ENCODE results near the gene SH2D3C.

SH2D3C gene

GRCh38 chr9:127806871-127807270 lies 28.4 kb upstream of the SH2D3C start:
- DNase-seq: no peak

DNA sequence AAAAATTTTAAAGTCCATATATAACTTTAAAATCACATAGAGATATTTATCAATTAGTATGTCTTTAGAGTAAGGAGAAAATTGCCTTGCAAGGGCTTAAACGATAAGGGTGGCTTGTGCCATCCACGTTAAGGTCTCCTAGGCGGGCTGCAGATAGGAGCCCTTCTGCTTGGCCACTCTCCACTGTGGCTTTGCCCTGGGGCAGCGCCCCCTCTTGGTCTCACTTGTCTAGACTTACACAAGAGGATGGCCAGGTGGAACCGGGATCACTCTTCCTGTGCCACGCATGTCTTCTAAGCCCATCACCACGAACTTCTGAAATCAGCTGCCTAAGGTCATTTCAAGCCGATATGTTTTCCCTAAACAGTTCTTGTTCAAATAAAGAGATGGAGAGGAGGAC lies 27.2 kb upstream of the SH2D3C start:
- no peak for DNase-seq

DNA sequence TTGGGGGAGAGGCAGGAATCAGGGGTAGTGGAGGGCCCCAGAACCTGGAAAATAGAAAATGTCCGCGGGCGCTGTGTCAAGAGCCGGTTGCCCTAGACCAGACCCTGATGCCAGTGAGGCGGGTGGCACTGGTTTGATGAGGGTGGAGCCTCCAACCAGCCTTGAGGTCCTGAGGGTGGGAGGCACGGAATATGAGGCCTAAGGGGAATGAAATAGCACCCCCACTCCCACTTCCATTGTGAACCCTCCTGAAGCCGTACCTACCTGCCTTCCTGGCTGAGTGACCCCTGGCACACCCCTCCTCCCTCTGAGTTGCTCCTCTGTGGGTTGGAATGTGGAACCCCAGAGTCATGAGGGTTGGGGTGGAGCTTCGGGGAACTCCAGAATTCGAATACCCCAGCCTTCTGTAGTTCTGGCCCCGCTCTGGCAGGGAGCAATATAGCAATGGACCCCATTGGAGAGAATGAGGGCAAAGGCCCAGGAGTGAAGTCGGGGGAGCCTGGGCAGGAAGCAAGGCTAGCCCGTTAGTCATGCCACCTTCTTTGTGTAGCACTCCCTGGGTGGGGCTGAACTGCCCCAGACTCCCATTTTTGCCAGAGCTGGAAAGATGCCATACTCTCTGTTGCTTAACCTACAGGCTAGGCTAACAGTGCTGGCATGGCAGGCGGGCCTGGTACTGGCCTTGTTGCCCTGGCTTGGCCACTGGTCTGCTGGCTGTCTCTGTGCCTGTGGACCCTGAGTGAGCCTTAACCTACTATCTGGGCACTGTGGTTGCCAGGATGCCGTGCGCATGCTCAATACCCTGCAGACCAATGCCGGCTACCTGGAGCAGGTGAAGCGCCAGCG lies 25.3 kb upstream of the SH2D3C start:
- no peak for DNase-seq

GRCh38 chr9:127802576-127803443 lies 24.3 kb upstream of the SH2D3C start, which contains the start of gene FPGS:
Gene FPGS, plus strand, starts transcription at chr9:127802882. Its CDS starts 43 bp downstream, at chr9:127802925.
- peak; percentile 93 for DNase-seq

GRCh38 chr9:127801955-127802575 lies 23.6 kb upstream of the SH2D3C start:
- no peak for DNase-seq

- DNase-seq: peak; percentile 64
Measured at GRCh38 chr9:127796852-127797370, 18.4 kb upstream of the SH2D3C start.

- DNase-seq: no peak
Measured at GRCh38 chr9:127796225-127796813, 17.9 kb upstream of the SH2D3C start.

- DNase-seq: no peak
Measured at GRCh38 chr9:127794001-127794791, 15.7 kb upstream of the SH2D3C start.

GRCh38 chr9:127793093-127793708 lies 14.7 kb upstream of the SH2D3C start:
- no peak for DNase-seq

GRCh38 chr9:127792417-127793031 lies 14.1 kb upstream of the SH2D3C start:
- no peak for DNase-seq

- DNase-seq: no peak
Measured at GRCh38 chr9:127791085-127791484, 12.6 kb upstream of the SH2D3C start.

- DNase-seq: no peak
Measured at GRCh38 chr9:127790094-127790855, 11.8 kb upstream of the SH2D3C start.

GRCh38 chr9:127789179-127789578 lies 10.7 kb upstream of the SH2D3C start:
- no peak for DNase-seq

GRCh38 chr9:127788337-127789011 lies 10.0 kb upstream of the SH2D3C start:
- DNase-seq: no peak

GRCh38 chr9:127786773-127787104 lies 8.3 kb upstream of the SH2D3C start:
- no peak for DNase-seq

DNA sequence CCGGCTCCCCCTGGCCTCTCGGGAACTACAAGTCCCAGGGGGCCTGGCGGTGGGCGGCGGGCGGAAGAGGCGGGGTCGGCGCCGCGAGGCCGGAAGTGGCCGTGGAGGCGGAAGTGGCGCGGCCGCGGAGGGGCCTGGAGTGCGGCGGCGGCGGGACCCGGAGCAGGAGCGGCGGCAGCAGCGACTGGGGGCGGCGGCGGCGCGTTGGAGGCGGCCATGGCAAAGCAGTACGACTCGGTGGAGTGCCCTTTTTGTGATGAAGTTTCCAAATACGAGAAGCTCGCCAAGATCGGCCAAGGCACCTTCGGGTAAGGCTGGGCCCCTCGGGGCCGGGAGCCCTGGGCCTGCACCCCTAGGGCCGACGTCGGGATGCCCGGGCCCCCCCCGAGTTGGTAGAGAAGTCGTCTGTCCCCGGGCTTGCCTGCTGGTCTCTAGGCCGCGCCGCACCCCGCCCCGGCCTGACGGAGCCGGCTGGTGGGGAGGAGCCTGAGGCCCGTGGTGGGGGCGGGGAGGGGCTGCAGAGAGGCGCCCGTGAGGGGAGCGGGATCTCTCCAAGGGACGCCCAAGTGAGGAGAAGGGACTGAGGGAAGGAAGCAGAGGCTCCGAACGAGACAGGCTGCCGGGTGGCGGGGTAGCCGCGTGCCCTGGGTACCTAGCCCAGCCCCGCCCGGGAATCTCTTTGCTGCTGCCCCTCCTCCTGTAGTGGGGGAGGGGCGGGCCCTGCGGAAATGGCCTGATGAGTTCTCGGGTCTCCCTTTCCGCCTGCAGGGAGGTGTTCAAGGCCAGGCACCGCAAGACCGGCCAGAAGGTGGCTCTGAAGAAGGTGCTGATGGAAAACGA lies 7.7 kb upstream of the SH2D3C start, which contains the start of gene CDK9:
CDK9 (plus strand) TSS at position 102 of the 840 bp plus-strand sequence; CDS start at position 217, 115 bp downstream.
- peak; percentile 96 for DNase-seq

DNA sequence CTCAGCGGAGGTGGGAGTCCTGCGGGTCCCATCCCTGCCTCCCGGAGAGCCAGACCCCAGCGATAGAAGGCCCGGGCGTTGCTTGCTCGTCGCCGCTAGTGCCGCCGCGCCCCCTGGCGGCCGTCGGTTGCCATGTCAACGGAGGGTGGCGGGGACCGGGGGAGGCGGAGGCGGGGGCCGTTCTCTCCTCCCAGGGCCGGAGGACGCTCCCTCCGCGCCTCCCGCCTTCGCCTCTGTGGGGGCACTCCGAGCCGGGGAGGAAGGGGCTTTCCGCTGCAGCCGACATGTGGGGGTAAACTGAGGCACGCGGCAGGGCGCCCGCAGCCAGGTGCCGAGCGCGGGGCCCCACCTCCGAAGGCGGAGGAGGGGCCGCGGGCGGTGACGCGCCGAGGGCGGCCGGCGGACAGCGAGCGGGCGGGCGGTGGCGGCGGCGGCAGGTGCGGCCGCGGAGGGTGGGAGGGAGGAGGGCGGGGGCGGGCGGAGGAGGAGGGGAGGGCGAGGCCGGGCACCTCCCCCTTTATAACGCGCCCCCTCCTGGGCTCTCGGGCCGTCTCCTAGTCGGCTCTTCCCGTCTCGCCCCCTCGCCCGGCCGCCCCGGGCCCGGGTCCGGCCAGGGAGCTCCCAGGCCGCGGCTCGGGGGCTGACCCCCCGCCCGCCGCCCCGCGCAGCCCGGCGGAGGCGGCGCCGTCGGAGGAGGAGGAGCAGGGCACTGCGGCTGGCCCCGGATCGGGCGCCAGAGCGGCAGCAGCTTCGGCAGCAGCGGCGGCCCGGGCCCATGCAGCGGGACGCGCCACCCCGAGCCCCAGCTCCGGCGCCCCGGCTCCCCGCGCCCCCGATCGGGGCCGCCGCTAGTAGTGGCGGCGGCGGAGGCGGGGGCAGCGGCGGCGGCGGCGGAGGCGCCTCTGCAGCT lies 6.8 kb upstream of the SH2D3C start:
- peak; percentile 96 for DNase-seq

Data from eye (tissue), 1 donor.